Endothelial cell of umbilical vein (primary cell): ENCODE results near the gene SLC2A14.
"Not testable (repeated sequence)": the region's sequence is repeated elsewhere in the genome, so short reads cannot be mapped to it uniquely, and the experiment has no call there.

ENCODE experiments used
- CTCF ChIP-seq, 2 donors: IDR thresholded peaks; 1 replicate in 1 of 2; 2 replicates in 1 of 2; pipeline ENCODE4 v1.5.1; 2011; ENCODE audit warnings: low read length in 2 of 2, mild to moderate bottlenecking in 2 of 2, moderate library complexity in 2 of 2, control low read depth in 1 of 2, inconsistent platforms in 1 of 2, low read depth in 1 of 2; ENCODE audit not compliant: insufficient read depth in 1 of 2; ENCODE audit errors: extremely low read depth in 1 of 2
- EZH2 ChIP-seq: IDR thresholded peaks from 2 replicates; pipeline ENCODE4 v1.6.1; 2012; ENCODE audit warnings: borderline replicate concordance, low read depth, mild to moderate bottlenecking, moderate library complexity, low read length, inconsistent platforms; ENCODE audit not compliant: severe bottlenecking
- POLR2A ChIP-seq: IDR thresholded peaks from 2 replicates; pipeline ENCODE4 v1.6.1; 2012; ENCODE audit warnings: low read depth, mild to moderate bottlenecking, control low read depth, low read length

GRCh38 chr12:7881736-7882120, 9.0 kb upstream of the SLC2A14 start:
- TF ChIP-seq CTCF (IDR thresholded peaks at IDR 0.05; ENCODE audit: extremely low read depth in 1 of 2, insufficient read depth in 1 of 2, low read depth in 1 of 2, low read length in 2 of 2); EZH2; POLR2A: not testable (repeated sequence)
